ENCODE results near the gene CD28.

Gene CD28

DNA sequence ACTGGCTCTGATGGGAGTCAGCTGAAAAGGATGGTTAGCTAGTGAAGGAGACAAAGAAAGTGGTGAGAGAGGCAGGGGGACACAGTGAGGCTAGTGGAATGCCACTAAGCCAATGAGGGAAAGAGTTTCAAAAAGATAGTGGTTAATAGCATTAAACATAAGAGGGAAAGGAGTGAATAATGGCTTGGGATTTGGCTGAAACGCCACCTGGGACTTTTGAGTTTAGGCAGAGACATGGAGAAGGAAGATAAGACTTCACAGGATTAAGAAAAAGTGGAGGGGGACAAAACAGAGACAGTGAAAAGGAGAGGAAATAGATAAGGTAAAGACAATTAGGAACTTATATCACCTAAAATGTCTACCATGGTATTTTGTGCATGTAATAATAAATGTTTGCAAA, 6.9 kb downstream of the CD28 start:
- in situ Hi-C loops (cut with MboI; ENCODE audit: low sequenced_read_pairs): no loop called here

DNA sequence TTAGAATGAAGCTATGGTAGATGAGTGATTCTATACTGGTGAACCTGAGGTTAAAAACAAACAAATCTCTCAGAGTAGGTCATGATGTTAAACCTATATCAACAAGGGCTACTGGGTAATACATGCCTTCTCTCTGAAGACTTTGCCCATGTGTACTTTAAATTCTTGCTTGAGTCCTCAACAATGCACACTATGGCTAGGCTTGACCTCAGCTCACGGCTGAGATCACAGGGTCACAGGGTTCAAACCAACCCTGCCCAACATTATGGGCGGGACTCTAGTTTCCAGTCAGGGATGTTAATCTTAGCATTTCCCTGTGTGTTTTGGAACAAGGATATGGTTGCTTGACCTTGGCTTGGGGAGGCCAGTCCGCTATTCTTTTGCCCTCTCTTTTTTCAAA, 7.7 kb downstream of the CD28 start:
- in situ Hi-C loops (cut with MboI; ENCODE audit: low sequenced_read_pairs): no loop called here

DNA sequence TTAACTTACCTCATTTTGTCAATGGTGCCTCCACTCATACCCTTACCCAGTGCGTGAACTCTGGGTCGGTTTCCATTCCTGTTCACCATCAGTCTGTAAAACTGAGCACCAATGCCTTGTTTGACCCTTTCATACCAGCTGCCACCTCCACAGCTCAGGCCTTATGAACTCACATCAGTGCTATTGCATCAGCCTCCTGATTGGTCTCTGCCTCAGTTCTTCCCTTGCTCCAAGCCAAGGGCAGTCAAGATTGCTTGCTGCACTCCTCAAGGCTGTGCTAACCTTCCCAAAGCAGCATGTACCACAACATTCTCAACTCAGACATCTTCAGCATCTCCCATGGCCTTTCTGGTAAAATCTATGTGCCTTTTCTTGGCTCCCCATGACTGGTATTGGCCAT, 9.3 kb downstream of the CD28 start:
- in situ Hi-C loops (cut with MboI; ENCODE audit: low sequenced_read_pairs): no loop called here

DNA sequence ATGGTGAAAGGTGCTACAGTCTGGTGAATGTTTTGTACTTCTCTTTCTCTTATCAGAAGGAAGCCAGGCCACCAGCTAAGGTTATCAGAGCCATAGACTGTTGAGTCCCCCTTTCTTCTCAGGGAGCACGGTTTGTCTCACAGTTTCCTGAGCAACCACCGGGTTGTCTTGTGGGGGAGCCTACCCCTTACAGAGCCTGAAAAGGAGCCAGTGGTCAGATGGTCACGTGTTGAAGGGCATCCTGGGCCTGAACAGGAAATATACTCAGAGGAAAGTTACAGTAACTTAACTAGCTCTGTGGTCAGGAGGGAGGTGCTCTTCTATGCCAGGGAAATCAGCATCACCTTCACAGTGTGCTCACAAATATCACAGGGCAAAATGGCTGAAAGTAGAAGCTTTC, 11.6 kb downstream of the CD28 start:
- in situ Hi-C loops (cut with MboI; ENCODE audit: low sequenced_read_pairs): no loop called here

DNA sequence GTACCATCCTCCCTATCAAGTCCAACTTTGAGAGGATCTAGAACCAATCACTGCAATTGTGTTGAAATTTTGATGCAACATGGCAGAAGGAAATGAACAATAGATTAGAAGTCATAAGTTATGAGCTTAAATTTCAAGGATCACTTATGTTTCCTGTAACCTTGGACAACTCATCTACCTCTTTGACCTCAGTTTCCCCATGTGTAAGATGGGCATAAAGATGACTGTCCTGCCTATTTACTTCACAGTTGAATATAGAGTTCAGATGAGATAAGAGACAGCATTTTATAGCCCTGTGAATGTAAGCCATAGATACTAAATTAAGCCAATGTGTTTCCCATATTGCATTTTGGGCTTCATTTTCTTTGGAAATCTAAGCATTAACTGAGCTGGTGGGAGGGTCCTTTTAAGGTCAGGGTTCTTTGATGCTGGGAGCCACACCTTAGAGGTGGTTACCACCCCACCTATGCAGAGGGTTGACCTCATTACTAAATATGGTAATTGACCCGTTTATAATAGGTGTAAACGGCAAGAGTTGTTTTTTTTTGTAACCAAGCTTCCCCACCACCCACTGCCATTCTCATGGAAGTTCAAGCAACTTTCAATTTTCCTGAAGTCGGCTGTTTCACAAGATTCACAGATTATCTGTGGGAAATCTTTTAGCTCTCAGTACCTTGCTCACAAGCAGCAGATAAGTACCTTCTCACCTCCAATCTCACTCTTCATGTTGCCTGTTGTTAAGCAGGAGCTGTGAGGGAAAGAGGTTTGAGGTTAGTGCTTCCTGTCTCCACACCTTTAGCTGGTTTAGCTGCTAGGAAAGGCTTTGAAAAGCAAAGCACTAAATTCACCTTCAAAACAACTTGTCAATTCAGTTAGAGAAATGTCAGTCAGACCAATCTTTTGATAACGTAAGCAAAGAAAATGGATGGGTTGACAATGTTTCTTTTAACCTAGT, 13.3 kb downstream of the CD28 start:
- in situ Hi-C loops (cut with MboI; ENCODE audit: low sequenced_read_pairs): no loop called here

DNA sequence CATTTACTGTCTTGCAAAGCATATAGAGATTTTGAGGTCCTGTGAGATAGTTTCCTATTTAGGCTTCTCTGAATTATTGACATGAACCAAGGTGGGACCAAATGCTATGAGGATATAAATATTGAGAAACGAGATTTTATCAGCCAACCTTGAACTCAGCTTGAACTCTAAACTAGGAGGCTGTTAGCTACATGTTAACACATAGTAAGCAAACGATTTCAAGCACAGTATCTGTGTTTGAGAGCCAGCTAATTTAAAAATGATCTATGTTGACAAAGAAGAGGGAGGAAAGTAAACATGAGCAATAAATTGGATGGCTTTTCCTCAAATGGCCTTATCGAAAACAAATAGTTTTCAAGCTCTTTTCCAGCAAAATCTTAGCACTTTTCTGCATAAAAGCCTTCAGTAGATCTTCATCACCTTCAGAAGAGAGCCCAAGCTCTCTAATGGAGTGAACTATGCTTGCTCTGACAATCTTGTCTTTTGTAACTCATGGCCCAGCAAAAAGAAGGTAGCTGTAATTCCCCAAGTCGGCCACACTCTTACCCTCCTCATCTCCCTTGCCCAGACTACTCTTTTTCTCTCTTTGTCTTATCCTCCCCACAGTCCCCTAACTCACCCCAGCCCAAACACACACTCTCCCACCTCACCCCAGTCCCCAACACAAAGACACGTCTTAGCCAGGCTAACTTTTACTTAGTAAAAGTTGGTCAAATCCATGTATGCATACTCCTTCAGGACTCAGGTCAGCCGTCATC, 14.7 kb downstream of the CD28 start:
- in situ Hi-C loops (cut with MboI; ENCODE audit: low sequenced_read_pairs): no loop called here

DNA sequence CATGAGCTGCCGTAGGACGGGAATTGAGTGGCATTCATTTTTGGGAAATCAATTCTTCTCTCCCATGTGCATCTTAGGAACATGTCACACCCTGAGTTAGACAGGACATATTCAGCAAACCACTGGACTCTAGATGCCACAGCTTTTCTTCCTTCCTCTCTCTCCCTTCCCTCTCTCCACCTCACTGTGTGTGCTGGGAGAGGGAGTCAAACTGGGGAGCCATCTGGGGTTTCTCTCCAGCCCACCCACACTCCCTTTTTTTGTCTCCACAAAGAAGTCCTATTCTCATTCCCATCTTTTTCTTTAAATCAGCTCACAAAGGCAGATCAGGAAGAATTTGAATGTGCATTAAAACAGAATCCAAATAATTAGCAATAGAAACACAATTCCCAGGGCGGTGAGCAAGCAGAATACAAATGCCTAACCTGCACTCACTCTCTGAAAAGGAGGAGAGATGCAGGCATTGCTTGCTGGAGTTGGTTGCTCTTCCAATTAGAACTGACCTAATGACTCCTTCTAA, 15.4 kb downstream of the CD28 start:
- in situ Hi-C loops (cut with MboI; ENCODE audit: low sequenced_read_pairs): no loop called here

DNA sequence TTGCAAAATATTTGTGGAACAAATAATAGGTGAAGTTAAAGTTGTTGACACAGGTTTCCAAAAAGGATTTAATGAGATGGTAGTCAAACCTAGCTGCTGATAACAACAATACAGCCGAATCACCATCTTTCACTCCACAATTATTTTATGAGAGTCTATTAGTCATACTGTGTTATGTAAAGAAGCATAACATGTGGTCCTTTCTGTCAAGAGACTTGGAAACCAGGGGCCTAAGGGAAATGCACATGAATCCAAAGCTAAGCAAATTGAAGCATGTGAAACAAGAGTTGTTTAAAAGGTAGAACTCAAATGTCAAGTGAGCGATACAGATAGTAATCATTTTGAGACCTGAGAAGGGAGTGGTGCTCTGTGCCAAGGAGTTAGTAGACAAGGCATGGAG, 16.0 kb downstream of the CD28 start:
- in situ Hi-C loops (cut with MboI; ENCODE audit: low sequenced_read_pairs): no loop called here

DNA sequence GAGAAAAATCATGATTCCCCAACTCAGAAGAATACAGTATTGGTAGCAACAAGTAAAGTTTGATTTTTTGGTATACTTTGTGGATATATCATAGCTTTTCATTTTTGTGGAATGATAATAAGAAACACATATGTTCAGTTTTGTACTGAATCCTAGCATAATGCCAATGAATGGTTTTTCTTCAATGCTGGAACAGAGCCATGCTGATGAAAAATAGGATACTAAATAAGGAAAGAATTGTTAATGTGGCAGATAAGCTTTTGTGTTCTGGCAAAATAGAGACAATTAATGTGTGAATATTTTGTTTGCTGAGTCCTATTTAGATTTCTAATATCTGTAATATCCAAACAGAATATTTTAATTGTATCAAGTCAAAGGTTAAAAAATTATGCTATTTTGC, 21.9 kb downstream of the CD28 start:
- in situ Hi-C loops (cut with MboI; ENCODE audit: low sequenced_read_pairs): no loop called here

DNA sequence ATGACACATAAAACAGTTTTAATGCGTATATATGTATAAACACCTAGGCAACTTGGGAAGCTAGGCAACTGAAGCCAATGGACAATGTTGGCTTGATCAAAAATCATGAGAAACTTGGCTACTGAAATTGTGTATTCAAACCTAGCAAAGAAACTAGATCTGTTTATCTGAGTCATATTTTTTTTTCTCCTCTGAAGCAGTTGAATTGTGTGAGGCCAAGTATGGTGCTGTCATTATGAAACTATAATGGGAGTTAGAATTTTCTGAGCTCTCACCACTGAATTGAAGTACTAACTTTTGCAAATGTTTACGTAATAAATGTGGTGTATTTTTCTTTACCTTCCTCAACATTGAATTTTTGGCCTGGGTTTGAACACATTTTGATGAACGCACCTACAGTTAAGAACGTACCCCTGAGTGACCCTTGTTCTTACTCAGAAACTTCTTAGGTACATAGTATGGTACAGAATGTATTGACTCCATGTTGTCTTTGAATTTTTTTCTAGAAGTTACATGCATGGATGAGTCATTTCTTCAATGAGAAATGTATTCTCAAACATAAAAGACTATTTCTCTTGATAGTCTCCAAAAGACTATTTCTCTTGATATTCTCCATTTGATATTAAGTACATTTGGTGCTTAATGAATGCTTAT, 23.8 kb downstream of the CD28 start:
- in situ Hi-C loops (cut with MboI; ENCODE audit: low sequenced_read_pairs): no loop called here

DNA sequence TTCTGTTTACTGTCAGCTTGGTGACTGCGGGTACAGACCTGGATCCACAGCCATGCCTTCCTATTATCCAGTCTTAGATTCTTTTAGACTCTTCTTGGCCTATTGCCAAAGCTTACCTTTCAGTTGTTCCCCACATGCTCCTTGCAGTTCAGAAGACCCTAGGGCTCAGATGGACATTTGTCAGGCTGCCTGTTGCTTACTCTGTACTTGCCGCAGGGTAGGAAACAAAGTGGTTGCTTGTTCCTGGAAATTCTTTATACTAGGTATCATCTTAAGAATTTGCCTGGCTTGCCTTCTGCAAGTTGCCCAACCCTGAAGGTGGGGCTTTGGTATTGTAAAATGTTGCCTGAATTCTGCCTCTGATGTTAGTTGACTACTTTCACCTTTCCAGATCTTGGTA, 24.4 kb downstream of the CD28 start:
- in situ Hi-C loops (cut with MboI; ENCODE audit: low sequenced_read_pairs): no loop called here

DNA sequence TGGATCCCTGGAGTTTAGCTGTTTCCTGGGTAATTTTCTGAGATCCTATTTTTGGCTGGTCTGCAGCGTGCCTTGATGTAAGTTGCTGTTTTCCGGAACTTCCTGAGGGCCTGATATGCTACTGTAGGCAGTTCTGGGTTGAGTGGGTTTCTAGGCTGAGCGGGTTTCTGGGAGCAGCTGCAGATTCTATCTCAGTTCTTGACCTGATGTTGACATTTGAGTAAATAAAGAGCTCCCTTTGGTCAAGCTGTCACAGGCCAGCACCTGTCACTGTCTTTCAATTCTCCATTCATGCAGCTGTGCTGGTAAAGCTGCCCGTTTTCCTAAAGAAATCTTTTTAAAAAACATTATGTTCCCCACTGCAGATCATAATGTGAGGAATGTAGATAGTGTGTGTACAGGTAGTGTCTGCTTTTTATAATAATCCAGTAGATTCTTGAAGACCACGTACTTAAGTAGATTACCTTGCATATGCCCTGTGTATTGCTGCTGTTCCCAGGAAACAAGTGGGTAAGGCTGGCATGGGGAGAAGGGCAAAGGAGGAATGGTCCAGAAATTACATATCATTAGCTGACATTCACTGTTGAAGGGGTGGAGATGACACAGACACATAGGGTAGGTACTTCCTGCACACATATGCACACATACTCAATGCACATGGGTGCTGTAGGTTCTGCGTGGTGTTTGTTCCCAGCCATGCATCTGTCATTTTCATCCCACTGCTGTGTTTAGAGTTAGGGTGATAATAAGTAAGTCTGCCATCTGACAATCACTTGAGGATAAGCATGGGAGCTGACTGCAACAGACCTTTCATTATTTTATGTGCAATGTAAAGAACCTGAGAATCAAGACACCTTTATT, 25.9 kb downstream of the CD28 start:
- in situ Hi-C loops (cut with MboI; ENCODE audit: low sequenced_read_pairs): no loop called here

DNA sequence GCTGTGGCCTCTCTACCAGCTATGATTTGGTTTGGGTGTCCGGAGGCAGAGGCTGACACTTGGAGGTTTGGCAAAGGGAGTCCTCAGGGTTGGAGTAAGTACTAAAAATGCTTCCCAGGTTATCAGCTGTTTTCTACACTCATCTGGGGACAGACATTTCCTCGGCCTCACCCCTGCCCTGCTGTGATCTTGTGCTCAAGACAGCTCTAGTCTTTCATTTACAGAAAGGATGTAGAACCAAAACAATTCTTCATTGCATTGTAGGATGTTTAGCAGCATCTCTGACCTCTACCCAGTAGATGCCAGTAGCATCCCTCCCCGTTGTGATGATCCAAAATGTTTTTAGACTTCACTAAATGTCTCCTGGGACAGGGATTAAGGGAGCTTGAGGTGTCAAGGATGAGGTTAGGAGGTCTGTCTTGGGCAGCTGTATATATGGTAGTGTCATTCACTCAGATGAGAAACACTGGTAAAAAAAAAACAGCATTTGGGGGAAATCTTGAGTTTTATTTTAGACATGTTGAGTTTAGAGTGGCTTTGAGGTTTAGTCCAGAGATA, 26.6 kb downstream of the CD28 start:
- in situ Hi-C loops (cut with MboI; ENCODE audit: low sequenced_read_pairs): no loop called here

DNA sequence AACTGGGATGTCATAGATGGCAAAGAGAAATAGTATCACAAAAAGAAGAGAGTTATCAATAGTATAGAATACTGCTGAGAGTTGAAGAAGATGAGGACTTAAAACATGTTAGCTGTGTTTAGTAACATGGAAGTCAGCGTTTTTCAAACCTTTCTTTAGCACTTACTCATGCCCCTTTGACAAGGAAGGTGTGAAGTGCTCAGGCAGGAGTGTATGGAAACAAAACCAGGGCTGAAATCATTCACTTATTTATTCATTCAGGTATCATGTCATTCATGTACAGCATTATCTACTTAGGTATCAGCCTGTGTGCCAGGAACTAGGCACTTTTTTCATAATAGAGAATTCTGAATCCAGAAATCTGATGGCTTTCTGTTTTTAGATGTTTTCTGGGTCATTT, 27.2 kb downstream of the CD28 start:
- in situ Hi-C loops (cut with MboI; ENCODE audit: low sequenced_read_pairs): no loop called here

DNA sequence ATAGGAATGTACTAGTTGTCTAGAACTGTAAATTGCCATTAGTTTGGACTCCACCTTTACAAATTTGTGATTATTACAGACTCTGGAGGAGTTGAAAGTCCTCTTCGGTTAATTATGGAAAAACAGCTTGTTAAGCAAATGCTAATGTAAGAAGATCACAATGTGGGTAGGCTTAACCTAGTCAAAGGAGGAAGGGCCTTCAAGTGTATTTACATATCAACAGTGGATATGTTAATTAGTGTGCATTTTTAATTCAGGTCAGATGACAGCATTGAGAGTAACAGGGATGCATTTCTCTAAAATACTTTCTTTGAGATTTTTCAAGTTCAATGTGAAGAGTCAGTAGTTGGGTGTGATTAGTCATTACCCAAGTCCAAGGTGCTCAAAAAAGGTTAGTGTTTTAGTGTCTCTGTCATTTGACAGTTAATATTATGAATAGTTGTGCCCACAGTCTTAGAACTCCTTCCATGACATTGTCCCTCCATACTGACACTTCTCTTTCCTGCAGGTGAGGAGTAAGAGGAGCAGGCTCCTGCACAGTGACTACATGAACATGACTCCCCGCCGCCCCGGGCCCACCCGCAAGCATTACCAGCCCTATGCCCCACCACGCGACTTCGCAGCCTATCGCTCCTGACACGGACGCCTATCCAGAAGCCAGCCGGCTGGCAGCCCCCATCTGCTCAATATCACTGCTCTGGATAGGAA, 28.0 kb downstream of the CD28 start:
- in situ Hi-C loops (cut with MboI; ENCODE audit: low sequenced_read_pairs): no loop called here

DNA sequence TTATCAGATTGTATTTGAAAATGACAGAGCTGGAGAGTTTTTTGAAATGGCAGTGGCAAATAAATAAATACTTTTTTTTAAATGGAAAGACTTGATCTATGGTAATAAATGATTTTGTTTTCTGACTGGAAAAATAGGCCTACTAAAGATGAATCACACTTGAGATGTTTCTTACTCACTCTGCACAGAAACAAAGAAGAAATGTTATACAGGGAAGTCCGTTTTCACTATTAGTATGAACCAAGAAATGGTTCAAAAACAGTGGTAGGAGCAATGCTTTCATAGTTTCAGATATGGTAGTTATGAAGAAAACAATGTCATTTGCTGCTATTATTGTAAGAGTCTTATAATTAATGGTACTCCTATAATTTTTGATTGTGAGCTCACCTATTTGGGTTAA, 30.9 kb downstream of the CD28 start:
- in situ Hi-C loops (cut with MboI; ENCODE audit: low sequenced_read_pairs): no loop called here

DNA sequence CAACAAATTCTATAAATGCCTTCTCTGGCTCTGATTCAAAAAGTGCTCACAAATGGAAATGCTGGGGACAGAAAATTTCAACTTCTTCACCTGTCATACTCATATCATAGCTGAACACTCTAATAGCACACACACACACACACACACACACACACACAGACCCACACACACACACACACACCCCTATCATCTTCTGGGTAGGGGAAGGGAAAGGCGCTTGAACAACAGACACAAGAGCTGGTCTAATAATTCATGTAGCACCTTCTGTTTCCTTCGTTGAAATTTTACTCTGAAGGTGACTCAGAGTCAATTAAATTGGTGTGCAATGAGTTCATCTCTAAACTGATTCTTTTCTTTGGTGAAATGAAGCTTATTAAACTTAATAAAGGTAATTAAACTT, 32.9 kb downstream of the CD28 start:
- in situ Hi-C loops (cut with MboI; ENCODE audit: low sequenced_read_pairs): no loop called here

DNA sequence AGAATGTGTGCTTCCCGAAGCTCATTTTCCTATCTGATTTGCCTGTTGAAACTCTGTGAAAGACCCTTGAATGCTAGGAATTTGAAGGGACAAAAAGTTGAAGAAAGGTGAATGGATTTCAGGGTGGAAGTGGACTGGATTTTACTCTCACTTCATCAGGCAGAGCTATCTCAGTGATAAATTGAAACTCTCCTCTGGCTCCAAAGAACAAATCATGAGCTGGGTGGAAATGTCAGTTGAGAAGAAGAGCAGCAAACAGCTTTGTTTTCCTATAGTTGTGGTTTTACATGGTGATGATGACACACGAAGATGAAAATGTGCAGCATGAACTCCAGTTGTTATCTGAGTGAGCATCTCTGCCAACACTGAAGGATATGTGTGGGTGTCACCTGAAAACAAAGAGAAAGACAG, 34.4 kb downstream of the CD28 start:
- in situ Hi-C loops (cut with MboI; ENCODE audit: low sequenced_read_pairs): no loop called here

DNA sequence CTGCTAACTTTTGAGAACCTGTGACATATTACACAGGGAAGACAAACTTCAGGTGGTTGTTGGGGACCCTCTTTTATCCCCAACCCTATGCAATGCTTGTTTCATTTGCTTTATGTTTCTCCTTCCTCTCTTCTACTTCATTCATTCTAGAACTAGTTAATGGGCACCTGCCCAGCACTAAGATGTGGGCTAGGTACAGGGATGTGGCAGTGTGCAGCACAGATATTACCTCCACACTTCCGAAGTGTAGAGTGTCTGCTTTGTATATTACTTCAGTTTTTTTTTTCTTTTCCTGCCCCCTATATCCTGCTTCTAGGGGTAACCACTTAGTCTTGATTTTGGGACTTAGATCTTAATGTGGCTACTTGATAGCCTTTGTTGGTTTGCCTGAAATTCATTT, 35.1 kb downstream of the CD28 start:
- in situ Hi-C loops (cut with MboI; ENCODE audit: low sequenced_read_pairs): no loop called here
